ENCODE data around the gene SPRYD3.

The SPRYD3 gene

DNA sequence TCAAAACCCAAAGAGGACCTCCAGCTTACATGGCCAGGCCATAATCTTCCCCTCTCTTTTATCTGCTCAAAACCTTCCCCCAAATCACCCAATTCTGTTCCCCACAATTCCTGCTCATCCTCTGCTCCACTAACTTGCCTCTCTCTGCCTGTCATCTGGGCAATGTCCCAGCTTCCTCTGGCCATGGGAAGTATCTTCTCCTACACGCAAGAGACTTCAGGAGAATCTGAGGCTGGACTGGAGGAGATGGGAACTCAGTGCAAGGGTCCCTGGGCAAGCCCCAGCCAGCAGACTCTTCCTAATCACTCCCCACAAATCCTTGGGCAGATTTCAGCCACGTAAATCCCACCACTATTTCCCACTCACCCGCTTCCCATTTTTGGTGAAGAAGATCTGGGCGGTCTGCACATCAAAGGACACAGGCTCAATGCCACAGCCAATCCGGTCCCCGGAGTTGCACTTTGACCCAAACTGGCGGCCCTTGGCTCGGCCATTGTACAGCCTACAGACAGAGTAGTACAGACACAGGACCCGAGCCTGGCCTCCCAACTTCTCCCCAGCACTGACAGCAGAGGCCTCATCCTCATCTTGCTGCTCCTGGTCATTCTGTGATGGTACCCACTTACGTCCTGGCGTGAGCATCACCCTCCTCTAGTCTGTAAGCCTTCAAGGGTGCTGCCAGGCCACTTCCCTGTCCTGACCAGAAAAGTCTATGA lies 4.7 kb downstream of the SPRYD3 start:
- DNase-seq (ENCODE audit: low read depth): no peak
- TF ChIP-seq, protein P1, sequence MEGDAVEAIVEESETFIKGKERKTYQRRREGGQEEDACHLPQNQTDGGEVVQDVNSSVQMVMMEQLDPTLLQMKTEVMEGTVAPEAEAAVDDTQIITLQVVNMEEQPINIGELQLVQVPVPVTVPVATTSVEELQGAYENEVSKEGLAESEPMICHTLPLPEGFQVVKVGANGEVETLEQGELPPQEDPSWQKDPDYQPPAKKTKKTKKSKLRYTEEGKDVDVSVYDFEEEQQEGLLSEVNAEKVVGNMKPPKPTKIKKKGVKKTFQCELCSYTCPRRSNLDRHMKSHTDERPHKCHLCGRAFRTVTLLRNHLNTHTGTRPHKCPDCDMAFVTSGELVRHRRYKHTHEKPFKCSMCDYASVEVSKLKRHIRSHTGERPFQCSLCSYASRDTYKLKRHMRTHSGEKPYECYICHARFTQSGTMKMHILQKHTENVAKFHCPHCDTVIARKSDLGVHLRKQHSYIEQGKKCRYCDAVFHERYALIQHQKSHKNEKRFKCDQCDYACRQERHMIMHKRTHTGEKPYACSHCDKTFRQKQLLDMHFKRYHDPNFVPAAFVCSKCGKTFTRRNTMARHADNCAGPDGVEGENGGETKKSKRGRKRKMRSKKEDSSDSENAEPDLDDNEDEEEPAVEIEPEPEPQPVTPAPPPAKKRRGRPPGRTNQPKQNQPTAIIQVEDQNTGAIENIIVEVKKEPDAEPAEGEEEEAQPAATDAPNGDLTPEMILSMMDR (IDR thresholded peaks at IDR 0.05; ENCODE audit: control insufficient read depth, extremely low read depth, insufficient read depth): no peak

DNA sequence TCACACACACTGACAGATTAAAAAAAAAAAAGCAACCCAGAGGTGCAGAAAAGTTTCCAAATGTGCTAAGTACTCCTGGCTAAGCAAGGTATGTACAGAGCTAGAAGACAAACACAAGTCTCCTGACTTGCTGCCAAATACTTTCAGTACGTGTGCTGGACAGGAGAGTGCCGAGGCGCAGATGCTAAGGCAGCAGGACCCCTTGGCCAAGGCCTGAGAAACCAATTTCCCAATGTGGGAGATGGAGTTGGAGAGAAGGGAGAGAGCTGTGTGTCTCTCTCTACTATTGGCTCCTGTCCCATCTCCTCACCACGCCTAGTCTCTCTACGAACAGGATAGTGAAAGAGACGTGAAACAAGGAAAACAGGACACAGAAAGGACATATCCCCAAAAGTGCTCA lies 5.3 kb downstream of the SPRYD3 start:
- no peak overlapping the region for H3K4me3 ChIP-seq (ENCODE audit: low read depth, low read length)
- TF ChIP-seq, protein P1 (IDR thresholded peaks at IDR 0.05; ENCODE audit: control insufficient read depth, extremely low read depth, insufficient read depth): no peak
- peak; percentile 73 for DNase-seq (ENCODE audit: low read depth)

More for the DNA sequence above, 4.7 kb downstream of the SPRYD3 start:
- H3K4me3 ChIP-seq (ENCODE audit: low read depth, low read length): no peak overlapping the region

DNA sequence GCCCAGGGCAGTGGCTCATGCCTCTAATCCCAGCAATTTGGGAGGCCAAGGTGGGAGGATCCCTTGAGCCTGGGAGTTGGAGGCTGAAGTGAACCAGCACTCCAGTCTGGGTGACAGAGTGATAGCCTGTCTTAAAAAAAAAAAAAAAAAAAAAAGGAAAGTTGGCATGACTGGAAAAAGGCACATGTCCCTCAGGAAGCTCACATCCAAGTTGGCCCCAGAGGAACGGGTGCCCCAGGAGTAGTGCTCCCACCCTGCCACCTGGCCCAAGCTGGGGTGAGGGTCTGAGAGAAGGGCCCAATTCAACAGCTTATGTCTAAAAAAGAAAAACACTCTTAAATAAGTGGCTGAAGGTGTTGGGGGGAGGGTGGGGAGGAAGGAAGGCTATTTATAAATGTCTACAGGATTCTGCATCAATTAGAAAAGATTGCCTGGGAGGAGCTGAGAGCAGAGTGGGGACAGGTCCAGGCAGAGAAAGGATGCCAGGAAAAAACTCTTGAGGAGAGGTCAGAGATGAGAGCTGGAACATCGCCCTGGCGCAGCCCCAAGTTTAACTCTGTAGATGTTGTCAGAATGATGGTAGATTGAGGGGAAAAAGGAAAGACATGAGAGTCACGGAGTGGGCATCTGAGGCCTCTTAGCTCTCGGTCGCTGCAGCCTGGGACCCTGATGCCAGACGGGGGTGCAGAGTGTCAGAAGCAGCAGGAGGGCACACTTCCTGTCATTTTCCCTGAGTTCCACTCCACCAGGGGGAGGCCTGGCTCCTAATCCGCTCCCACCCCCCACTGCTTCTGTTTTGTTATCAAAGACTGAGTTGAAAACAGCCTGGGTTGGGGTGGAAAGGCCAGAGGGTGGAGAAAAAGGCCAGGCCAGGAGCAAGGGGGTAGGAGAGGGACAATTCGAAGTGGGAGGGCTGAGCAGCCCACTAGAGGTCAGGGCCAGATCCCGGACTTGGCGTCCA lies 7.3 kb downstream of the SPRYD3 start:
- no peak overlapping the region for H3K4me3 ChIP-seq (ENCODE audit: low read depth, low read length)
- no peak for DNase-seq (ENCODE audit: low read depth)
- TF ChIP-seq, protein P1 (IDR thresholded peaks at IDR 0.05; ENCODE audit: control insufficient read depth, extremely low read depth, insufficient read depth): no peak

DNA sequence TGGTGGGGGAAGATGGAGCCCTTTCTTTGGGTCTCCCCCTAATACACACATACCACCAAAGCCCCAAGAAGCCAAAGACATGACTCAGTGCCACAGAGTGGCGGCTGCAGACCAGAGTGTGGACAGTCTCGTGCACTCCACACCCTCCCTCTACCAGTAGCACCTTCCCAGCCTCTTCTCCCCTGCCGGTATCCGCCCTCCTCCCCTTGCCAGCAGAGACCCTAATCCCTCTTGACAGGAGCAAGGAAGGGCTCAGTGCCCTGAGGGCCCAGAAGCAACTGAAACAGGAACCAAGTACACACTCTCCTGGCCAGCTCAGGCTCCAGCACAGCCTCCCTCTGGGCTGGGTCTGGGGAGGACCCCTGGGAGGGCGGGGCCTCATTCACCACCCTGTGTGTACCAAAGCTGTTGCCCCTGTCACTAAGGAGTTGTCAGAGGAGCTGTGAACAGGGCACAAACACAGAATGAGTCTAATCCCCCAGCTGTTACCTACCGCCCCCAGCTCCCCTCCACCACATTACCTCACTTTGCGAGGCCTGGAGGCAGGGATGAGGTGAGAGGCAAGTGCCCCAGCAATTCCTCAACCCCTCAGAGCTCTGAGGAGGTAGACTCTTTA lies 8.2 kb downstream of the SPRYD3 start:
- TF ChIP-seq, protein P1 (IDR thresholded peaks at IDR 0.05; ENCODE audit: control insufficient read depth, extremely low read depth, insufficient read depth): no peak
- no peak for DNase-seq (ENCODE audit: low read depth)
- H3K4me3 ChIP-seq (ENCODE audit: low read depth, low read length): no peak overlapping the region

DNA sequence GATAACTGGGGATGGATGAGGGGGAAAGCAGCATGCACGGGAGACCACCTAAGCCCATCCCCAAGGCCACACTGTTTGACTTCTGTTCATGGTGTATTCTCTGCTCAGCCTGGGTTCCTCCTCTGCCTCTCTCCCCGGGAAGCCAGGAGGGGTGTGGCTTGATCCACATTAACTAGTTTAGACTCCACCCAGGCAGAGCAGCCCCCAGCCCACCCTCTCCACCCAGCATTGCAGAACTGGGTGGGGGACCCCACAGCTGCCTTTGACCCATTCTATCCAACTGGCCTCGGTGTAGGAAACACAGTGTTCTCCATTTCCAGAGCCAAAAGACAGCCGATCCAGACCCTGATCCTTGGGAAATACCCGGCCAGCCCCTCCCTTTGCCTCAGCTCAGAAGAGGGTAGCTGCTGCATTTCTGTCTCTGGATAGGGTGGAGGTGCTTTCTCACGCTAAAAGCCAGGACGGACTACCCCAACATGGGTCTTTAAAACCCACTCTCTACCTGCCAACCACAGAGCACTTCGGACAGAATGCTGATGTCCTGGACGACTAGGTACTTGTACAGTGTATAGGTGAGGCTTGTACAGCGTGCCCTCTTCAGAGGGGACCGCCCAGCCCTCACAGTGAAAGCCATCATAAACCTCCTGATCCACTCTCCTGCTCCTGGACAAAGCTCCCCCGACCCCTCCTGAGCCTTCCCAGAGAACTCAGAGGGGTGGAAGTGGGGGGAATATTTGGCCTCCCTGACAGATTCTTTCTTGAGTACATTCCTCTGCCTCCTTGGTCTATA lies 9.4 kb downstream of the SPRYD3 start:
- H3K4me3 ChIP-seq (ENCODE audit: low read depth, low read length): no peak overlapping the region
- DNase-seq (ENCODE audit: low read depth): no peak
- TF ChIP-seq, protein P1 (IDR thresholded peaks at IDR 0.05; ENCODE audit: control insufficient read depth, extremely low read depth, insufficient read depth): no peak
